ENCODE data around the gene PIK3R1.
"Not testable (repeated sequence)": the region's sequence is repeated elsewhere in the genome, so short reads cannot be mapped to it uniquely, and the experiment has no call there.

The PIK3R1 gene

DNA sequence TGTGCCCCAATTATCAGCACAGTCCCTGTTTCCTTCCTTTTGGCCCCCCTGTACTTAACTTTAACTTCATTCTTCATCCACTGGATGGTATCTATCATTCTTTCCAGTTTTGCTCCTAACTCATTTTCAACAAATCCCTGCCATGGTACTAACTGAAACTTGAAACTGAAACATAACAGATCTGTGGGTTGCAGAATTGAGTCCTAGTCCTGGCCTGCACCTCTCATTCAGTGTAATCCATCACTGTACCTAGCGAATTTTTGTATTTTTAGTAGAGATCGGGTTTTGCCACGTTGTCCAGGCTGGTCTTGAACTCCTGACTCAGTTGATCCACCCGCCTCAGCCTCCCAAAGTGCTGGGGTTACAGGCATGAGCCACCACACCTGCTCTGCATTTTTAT lies 15.3 kb upstream of the PIK3R1 start:
- no peaks in the 10 kb centered on the region for H3K9me2 ChIP-seq (replicated peaks; ENCODE audit: control insufficient read depth, low read length)
- no peak overlapping the region for H3K4me3 ChIP-seq (ENCODE audit: low read length)
- no peak overlapping the region for H3K27ac ChIP-seq (ENCODE audit: low read depth, low read length)
- no peaks in the 10 kb centered on the region for H3K79me2 ChIP-seq (ENCODE audit: control insufficient read depth, low read length)
- H3K4me2 ChIP-seq (ENCODE audit: low read length) = no peak overlapping the region
- H3K4me1 ChIP-seq (ENCODE audit: control insufficient read depth, low read length) = peaks cover 11% of the 10 kb centered on the region
- H4K20me1 ChIP-seq (ENCODE audit: control insufficient read depth, insufficient read depth, low read depth, low read length) = no peaks in the 10 kb centered on the region
- TF ChIP-seq, protein P1, sequence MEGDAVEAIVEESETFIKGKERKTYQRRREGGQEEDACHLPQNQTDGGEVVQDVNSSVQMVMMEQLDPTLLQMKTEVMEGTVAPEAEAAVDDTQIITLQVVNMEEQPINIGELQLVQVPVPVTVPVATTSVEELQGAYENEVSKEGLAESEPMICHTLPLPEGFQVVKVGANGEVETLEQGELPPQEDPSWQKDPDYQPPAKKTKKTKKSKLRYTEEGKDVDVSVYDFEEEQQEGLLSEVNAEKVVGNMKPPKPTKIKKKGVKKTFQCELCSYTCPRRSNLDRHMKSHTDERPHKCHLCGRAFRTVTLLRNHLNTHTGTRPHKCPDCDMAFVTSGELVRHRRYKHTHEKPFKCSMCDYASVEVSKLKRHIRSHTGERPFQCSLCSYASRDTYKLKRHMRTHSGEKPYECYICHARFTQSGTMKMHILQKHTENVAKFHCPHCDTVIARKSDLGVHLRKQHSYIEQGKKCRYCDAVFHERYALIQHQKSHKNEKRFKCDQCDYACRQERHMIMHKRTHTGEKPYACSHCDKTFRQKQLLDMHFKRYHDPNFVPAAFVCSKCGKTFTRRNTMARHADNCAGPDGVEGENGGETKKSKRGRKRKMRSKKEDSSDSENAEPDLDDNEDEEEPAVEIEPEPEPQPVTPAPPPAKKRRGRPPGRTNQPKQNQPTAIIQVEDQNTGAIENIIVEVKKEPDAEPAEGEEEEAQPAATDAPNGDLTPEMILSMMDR (IDR thresholded peaks at IDR 0.05; ENCODE audit: low read depth, low read length, poor library complexity, severe bottlenecking) = no peak
- no peak for TF ChIP-seq EZH2phosphoT487 (IDR thresholded peaks at IDR 0.05; ENCODE audit: borderline replicate concordance, low read length)
- H3K9me3 ChIP-seq (ENCODE audit: control insufficient read depth, insufficient read depth, low read length) = no peaks in the 10 kb centered on the region
- H3F3A ChIP-seq (ENCODE audit: control insufficient read depth, insufficient read depth) = no peaks in the 10 kb centered on the region
- H3K36me3 ChIP-seq (ENCODE audit: control insufficient read depth, low read length) = no peaks in the 10 kb centered on the region
- peaks cover 5% of the 10 kb centered on the region; the same call in 1 of the 2 replicates for H3K27me3 ChIP-seq (ENCODE audit: control insufficient read depth, low read length)

DNA sequence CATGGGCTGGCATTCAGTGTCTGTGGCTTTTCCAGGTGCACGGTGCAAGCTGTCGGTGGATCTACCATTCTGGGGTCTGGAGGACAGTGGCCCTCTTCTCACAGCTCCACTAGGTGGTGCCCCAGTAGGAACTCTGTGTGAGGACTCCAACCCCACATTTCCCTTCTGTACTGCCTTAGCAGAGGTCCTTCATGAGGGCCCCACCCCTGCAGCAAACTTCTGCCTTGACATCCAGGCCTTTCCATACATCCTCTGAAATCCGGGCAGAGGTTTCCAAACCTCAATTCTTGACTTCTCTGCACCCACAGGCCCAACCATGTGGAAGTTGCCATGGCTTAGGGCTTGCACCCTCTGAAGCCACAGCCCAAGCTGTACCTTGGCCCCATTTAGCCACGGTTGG lies 4.9 kb upstream of the PIK3R1 start:
- H3K4me3 ChIP-seq (ENCODE audit: low read length); H3K36me3 ChIP-seq (ENCODE audit: control insufficient read depth, low read length); H3K27ac ChIP-seq (ENCODE audit: low read depth, low read length); H3K4me2 ChIP-seq (ENCODE audit: low read length); H3K79me2 ChIP-seq (ENCODE audit: control insufficient read depth, low read length); H3K4me1 ChIP-seq (ENCODE audit: control insufficient read depth, low read length); H3K9me2 ChIP-seq (replicated peaks; ENCODE audit: control insufficient read depth, low read length); H4K20me1 ChIP-seq (ENCODE audit: control insufficient read depth, insufficient read depth, low read depth, low read length); H3K27me3 ChIP-seq (ENCODE audit: control insufficient read depth, low read length); H3F3A ChIP-seq (ENCODE audit: control insufficient read depth, insufficient read depth): not testable (repeated sequence)
- H3K9me3 ChIP-seq (ENCODE audit: control insufficient read depth, insufficient read depth, low read length) = peaks cover 11% of the 10 kb centered on the region

DNA sequence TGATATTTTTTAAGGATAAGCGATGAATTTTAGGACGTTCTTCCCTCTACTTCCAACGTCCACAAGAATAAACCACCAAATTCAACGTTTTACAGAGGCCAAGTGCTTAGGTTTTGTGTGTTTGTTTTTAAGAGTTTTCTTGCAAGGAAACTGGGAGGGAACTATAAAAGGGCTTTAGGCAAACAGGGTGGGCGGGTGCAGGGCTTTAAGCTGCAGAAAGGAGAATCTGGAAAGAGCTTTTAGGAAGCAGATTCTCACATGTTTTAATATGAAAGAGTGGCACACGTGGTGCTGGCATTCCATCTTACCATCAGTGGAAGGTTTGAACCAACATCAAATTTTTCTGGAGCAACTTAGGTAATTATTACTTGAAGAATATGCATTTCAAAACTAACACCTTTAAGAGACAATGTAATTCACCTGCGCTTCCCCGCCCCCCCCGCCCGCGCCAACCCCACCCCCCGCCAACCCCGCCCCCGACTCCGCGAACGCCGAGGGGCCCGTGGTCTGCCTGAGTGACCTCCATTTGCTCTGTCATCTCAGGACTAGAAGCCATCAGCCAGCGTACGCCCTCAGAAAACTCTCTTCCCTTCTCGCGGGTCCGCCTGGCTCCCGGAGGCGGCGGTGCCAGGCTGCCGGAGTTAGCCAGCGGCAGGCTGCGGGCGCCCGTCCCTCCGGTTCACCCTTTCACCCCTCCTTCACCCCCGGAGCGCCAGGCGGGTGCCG lies 911 bp upstream of the PIK3R1 start:
- no peaks in the 10 kb centered on the region for H3K9me2 ChIP-seq (replicated peaks; ENCODE audit: control insufficient read depth, low read length)
- H3K27ac ChIP-seq (ENCODE audit: low read depth, low read length) = peak overlapping the region; percentile 89
- peaks cover 11% of the 10 kb centered on the region for H3K9me3 ChIP-seq (ENCODE audit: control insufficient read depth, insufficient read depth, low read length)
- H3K4me3 ChIP-seq (ENCODE audit: low read length) = peak overlapping the region; percentile 83
- peaks cover 8% of the 10 kb centered on the region; the same call in 1 of the 2 replicates for H4K20me1 ChIP-seq (ENCODE audit: control insufficient read depth, insufficient read depth, low read depth, low read length)
- peak overlapping the region; percentile 67 for H3K4me2 ChIP-seq (ENCODE audit: low read length)
- peaks cover 2% of the 10 kb centered on the region; the same call in 1 of the 2 replicates for H3K36me3 ChIP-seq (ENCODE audit: control insufficient read depth, low read length)
- H3K27me3 ChIP-seq (ENCODE audit: control insufficient read depth, low read length) = no peaks in the 10 kb centered on the region
- peaks cover 34% of the 10 kb centered on the region for H3K79me2 ChIP-seq (ENCODE audit: control insufficient read depth, low read length)
- TF ChIP-seq, protein P1 (IDR thresholded peaks at IDR 0.05; ENCODE audit: low read depth, low read length, poor library complexity, severe bottlenecking) = no peak
- TF ChIP-seq EZH2phosphoT487 (IDR thresholded peaks at IDR 0.05; ENCODE audit: borderline replicate concordance, low read length) = no peak
- peaks cover 24% of the 10 kb centered on the region for H3K4me1 ChIP-seq (ENCODE audit: control insufficient read depth, low read length)
- 0 out of 2 replicates have a peak, but pooled peaks cover 6% of the 10 kb centered on the region for H3F3A ChIP-seq (ENCODE audit: control insufficient read depth, insufficient read depth)

DNA sequence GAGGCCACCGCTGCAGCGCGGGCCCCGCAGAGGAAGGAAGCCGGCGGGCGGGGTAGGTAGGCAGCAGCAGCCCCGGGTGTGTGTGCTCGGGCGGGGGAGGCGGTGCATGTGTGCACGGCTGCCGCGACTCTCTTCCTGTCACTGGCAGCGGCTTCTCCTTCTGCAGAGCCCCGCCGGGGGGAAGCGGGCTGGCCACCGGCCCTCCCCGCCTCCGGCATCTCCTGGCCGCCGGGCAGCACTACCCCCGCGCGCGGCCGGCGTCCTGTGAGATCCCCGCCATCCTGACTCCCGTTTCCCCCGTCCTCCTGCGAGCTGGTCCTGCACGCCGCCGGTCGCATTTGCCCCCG lies 315 bp downstream of the PIK3R1 start:
- H3K27me3 ChIP-seq (ENCODE audit: control insufficient read depth, low read length) = no peaks in the 10 kb centered on the region
- H3K4me2 ChIP-seq (ENCODE audit: low read length) = peak overlapping the region; percentile 67
- H3K79me2 ChIP-seq (ENCODE audit: control insufficient read depth, low read length) = peaks cover 46% of the 10 kb centered on the region
- H4K20me1 ChIP-seq (ENCODE audit: control insufficient read depth, insufficient read depth, low read depth, low read length) = peaks cover 8% of the 10 kb centered on the region; the same call in 1 of the 2 replicates
- H3K27ac ChIP-seq (ENCODE audit: low read depth, low read length) = peak overlapping the region; percentile 89
- peak overlapping the region; percentile 83 for H3K4me3 ChIP-seq (ENCODE audit: low read length)
- H3K9me3 ChIP-seq (ENCODE audit: control insufficient read depth, insufficient read depth, low read length) = peaks cover 5% of the 10 kb centered on the region
- H3F3A ChIP-seq (ENCODE audit: control insufficient read depth, insufficient read depth) = 0 out of 2 replicates have a peak, but pooled peaks cover 6% of the 10 kb centered on the region
- H3K4me1 ChIP-seq (ENCODE audit: control insufficient read depth, low read length) = peaks cover 24% of the 10 kb centered on the region
- H3K36me3 ChIP-seq (ENCODE audit: control insufficient read depth, low read length) = peaks cover 10% of the 10 kb centered on the region
- no peaks in the 10 kb centered on the region for H3K9me2 ChIP-seq (replicated peaks; ENCODE audit: control insufficient read depth, low read length)
- no peak for TF ChIP-seq EZH2phosphoT487 (IDR thresholded peaks at IDR 0.05; ENCODE audit: borderline replicate concordance, low read length)
- TF ChIP-seq, protein P1 (IDR thresholded peaks at IDR 0.05; ENCODE audit: low read depth, low read length, poor library complexity, severe bottlenecking) = no peak
